Right hindlimb (tissue), 1 donor: ENCODE measurements around the gene C1RL.
"Not testable (repeated sequence)": the region's sequence is repeated elsewhere in the genome, so short reads cannot be mapped to it uniquely, and the experiment has no call there.

Experiments used
- DNase-seq: peaks from one replicate; pipeline ENCODE4 v3.0.0-alpha.2; 2018

Gene C1RL

DNA sequence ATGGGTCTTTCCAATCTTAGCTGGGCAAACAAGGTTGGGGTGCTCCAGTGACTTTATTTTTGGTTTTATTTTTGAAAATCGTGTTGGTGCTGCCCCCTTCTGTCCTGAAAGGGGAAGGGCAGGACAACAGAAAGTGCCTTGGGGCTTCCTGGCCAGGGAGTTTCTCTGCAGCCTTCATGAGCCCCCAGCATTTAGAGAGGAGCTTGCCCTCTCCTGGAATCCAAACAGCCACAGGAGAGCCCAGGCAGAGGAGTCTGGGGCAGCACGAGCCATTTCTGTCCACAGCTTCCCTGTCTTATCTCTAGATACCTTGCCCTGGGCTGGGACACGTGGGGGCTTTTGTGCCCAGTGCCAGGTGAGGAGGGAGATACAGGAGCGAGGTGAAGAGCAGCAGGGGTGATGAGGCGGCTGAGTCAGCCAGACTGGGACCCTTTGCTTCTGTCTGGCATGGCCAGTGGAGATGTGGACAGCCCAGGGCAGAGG lies 4.4 kb upstream of the C1RL start:
- DNase-seq = no peak

DNA sequence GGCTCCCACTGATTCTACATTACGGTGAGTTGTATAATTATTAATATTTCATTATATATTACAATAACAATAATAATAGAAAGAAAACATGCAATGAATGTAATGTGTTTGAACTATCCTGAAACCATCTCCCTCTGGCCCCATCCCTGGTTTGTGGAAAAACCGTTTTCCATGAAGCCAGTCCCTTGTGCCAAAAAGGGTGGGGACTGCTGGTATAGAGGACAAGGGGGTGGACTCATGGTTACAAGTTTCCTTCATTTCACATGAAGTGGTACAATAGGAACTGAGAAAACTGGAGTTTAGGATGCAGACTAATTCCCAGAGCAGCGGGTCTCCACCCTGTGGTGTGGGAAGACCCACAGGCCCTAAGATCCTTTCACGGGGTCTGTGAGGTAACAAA lies 3.0 kb upstream of the C1RL start:
- DNase-seq = peak; percentile 74

DNA sequence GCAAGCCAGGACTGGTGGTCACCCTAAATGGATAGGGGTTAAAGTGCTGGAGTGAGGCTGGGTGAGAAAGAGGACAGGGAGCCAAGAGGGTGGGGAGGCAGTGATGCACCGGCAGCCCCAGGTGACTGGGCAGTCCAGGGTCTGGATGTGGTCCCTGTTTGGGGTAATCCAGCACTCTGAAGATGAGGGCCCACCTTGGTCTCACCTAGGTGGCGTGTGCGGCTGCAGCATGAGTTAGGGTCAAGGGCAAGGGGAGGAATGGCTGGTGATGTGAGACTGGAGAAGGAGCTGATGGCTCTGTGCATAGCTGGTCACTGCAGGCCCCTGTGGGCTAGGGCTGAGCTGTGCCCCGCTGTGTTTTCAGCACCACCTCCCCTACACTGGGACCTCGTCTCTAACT lies 1.6 kb upstream of the C1RL start:
- no peak for DNase-seq

DNA sequence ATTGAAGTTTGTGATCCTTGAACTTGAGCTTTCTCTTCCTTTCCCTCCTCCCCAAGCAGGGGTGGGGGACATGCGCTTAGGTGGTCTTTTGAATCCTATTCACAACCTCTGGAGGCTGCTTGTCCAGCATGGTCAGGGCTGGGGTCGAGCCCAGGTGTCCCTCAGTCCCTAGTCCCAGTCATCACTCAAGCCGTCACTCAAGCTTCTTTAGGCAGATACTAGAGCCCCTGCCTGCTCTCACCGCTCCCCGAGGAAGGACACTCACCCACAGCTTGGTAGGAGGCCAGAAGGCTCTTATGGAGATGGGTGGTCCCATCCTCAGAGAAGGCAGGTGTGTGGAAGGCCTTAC lies 532 bp upstream of the C1RL start:
- no peak for DNase-seq

DNA sequence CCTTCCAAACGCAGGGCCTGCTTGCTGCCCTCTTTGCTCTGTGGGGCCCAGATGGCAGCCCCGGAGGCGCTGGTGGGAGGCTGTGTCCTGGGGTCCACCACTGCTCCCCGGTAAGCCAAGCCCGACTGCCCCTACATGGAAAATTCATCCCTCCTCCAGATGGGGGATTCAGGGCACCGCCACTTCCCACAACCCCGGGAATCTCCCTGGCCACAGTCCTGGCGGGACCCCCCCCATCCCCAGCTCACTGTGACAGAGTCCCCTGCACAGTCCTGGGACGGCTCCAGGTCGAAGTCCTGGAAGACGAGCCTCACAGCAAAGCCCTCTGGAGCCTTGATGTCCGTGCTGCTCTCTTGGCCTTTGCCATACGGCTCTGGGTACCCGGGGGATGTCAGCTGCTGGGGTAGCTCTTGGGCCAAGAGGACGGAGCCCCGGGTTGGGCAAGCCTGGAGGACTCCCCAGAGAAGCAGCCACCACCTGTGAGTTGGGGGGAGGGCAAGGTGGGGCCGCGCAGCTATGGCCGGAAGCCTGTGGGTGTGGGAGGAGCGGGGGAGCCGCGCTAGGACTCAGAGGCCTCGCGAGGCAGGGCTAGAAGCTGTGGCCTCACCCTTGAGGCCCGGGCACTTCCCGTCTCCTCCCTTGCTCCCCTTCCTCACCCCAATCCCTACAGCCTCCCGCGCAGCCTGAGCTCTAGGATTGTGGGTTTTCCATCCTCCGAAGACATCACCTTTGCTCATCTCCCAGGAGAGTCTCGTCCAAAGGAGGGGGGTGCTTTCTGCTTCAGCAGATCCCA lies 815 bp downstream of the C1RL start:
- DNase-seq = peak; percentile 81

DNA sequence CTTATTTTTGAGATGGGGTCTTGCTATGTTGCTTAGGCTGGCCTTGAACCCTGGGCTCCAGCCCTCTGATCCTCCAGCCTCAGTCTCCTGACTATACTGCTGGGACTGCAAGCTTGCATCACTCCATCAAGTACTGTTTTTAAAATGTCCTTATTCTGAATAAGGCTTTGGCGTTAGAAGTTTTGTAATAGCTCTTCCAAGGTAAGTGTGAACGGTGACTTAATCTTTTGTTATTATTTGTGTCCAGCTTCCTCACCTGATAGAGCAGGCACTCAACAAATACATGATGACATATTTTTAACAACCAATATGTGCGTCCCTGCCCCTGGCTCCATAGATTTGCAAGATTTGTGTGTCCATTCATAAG lies 1.4 kb downstream of the C1RL start:
- DNase-seq = no peak

DNA sequence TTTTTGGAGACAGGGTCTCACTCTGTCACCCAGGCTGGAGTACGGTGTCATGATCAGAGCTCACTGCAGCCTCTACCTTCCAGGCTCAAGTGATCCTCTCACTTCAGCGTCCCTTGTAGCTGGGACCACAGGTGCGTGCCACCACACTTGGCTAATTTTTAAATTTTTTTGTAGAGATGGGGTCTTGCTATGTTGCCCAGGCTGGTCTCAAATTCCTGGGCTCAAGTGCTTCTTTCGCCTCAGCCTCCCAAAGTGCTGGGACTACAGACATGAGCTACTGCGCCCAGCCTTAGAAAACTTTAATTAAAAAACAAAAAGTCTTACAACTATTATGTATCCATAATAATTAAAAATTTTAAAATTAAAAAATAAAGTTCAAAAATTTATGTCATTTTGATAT lies 1.8 kb downstream of the C1RL start:
- DNase-seq = not testable (repeated sequence)

DNA sequence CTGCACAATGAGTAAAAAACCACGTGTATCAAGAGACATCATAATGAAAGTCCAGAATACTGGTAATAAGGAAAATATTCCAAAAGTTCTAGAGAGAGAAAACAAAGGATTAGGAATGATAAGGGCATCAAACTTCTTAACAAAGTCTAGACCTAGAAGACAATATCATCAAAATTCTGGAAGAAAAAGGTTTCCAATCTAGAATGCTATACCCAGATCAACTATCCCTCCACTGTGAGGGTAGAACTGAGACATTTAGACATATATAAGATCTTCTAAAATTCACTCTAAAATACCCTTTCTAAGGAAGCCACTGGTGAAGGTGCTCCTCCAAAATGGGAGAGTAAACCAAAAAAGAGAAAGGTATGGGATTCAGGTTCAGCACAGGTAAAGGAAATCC lies 2.9 kb downstream of the C1RL start:
- no peak for DNase-seq

DNA sequence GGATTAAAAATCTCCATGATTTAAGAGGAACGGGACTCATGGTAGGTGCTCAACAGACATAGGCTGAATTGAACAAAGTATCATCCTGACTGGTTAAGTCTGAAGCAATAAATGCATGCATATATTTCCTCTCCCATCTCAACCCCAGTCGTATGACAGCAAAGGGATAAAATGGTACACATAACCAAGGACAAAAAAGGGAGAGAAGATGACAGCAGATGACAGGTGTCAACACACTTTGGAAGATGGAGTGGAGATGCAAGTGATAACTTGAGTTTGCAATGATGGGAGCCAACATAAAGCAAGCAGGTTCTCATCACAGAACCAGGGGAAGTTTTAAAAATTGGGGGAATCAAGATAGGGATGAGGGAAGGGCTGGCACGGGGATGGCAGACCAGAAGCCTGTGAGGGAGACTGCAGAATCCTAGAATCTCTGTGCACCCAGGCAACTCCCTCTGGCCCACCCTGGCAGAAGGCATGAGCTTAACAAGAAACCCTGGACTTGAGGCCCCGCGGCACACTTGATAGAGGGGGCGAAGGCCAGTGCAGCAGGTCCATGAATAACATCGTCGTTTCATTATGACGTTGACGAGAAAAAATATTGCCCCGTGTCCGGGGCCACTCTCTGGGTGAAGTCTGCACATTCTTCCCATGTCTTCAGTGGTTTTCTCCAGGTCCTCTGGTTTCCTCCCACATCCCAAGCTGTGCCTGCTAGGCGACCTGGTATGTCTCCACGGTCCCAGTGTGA lies 5.0 kb downstream of the C1RL start:
- no peak for DNase-seq

DNA sequence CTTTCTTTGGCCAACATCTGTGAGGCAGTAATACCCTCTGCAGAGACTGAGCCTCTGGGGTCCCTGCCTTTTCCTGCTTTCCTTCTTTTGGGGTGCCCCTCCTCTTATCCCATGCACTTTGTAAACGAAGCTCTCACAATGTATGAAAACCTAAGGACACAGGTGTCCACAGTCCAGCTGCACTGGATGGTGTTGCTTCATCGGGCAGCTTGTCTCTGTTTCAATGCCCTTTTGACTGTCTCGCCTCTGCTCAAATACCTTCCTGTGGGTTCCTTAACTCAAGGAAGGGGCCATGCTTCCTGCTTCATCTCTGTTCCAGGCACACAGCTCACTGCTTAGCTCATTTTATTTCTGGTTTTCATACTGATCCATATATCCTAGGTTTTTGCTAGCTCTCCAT lies 6.4 kb downstream of the C1RL start:
- no peak for DNase-seq

DNA sequence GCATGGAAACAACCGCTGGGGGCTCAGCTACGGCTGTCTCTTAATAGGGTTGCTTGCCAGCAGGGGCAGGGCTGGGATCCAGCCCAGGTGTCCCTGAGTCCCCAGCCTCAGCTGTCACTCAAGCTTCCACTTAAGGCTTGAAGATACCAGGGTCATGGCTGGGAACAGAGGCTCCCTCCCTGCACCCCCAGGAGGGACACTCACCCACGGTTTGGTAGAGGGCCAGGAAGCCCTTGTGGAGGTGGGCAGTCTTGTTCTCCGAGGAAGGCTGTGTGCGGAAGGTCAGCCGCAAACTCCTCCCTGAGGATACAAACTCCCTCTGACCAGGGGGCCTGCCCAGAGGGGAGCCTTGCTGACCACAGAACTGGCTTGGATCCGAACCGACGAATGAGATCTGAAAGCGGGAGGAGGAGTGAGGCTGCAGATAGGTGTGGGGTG lies 7.3 kb downstream of the C1RL start:
- DNase-seq = no peak

DNA sequence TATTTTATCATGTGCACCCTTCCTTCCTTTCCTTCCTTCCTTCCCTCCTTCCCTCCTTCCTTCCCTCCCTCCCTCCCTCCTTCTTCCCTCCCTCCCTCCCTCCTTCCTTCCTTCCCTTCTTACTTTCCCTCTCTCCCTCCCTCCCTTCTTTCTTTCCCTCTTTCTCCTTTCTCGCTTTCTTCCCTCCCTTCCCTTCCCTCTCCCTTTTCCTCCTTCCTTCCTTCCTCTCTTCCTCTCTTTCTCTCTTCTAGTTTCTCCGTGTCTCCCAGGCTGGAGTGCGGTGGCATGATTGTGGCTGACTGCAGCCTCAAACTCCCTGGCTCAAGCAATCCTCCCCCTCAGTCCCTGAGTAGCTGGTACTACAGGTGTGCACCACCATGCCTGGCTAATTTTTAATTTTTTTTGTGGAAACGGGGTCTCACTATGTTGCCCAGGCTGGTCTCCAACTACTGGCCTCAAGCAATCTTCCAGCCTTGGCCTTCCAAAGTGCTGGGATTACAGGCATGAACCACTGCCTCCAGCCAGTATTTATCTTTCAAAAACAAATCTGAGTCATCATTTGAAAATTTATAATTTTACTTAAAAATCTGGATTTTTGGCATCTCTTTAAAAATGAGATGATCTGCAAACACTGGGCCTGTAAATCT lies 7.8 kb downstream of the C1RL start:
- no peak for DNase-seq

DNA sequence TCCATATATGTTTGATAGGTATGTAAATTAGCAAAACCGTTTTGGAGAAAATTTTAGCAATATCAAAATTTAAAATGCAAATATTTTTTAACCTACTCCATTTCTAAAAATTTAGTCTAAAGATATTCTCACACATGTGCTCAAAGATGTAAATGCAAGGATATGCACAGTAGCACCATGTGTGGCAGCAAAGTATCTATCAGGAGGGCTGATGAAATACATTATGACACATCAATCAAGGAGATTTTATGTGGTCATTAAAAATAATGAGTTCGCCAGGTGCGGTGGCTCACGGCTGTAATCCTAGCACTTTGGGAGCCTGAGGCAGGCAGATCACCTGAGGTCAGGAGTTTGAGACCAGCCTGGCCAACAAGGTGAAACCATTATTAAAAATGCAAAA lies 8.8 kb downstream of the C1RL start:
- no peak for DNase-seq

DNA sequence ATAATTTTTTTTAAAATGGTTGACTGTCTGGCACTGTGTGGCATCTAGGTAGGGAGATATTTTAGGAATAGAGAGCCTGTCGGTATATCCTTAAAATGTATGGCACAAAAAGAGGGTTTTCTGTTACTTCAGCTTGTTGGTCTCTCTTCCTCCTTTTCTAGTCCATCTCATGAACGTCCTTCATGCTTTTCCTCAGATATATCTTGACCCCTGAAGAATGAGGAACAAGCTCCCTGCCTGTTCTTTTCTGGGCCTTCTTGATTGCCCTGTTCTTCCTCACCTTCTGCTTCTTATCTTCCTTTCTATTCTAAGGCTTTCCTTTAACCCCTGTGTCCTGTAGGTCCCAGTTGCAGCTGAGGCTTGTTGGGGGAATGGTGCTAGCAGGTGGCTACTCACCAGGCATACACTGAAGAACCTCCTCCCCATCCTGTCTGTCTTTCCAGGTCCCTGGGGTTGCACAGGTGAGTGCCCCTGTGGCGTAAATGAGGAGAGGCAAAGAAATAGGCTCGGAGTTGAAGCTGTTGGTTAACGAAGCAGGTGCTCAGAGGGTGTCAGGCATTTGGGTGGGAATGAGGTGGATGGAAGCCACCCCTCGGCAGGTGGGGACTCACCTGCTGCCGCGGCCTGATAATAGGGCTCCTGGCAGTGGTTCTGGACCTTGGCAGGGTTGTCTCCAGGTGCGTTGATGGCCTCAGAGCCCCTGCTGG lies 9.6 kb downstream of the C1RL start:
- no peak for DNase-seq

DNA sequence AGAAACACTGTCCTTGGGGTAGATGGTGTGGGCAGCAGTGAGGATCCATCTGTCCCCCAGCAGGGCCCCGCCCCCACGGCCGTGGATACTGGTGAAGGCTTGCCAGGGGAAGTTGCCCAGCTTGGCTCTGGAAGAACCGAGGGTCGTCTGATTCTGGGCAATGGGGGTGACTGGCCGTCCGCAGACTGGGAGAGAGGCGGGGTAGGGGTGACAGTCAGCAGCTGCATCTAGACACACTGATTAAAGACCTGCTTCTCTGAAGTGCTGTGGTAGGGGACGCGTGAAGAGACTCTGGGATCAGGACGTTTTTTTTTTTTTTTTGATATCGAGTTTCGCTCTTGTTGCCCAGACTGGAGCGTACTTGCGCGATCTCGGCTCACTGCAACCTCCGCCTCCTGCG lies 12.0 kb downstream of the C1RL start:
- no peak for DNase-seq

DNA sequence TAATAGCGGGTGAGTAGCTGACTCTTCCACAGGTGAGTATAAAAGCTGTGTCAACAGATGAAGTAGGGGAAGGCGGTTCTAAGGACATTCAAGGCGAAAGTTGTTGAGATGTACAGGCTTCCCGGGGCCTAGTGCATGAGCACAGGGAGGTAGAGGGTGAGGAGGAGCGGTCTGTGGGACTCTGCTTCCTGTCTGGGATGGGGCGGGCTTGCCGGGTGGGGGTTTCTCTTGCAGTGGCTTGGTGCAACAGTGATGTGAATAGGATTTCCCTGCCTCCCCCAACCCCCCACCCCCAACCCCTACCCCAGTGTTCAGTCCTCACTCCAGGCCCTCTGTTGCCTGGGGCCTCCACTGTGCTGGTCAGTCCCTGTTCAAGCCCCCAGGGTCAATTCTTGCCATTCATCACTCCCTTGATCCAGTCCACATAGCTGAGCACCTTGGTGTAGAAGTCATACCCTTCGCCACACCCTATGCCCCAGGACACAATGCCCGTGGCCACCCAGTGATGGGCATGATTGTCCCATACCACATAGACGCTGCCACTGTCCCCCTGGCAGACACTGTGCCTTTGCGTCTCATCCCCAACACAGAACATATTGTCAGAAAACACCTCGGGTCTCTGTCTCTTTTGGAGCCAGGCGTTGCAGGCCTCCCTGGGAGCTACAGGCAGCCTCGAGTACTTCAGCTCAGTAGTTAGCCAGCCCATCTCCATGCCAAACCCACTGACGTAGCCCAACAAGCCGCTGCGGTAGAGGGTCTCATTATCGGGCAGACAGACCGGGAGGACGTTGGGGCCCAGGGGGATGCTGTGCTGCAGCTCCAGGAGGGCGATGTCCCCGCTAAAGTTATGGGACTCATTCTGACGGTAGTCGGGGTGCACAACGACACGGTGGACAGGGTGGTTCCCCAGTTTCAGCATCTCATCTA lies 12.7 kb downstream of the C1RL start:
- no peak for DNase-seq

DNA sequence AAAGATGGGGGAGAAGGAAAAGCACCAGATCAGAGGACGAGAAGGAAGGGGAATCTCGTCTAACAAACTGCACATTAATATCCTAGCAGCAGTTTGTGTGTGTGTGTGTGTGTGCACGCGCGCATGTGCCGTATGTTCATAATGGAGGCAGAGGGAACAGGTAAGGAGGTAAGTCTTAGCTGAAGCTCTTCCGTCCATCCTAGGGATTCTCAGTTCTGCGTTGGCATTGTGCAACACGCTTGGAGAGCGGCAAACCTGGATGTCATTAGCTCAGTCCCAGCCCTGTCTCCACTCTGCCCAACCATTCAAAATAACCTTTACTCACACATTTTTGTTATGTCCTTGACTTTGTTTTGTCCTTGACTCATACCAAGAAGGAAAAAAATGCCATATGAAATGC lies 15.1 kb downstream of the C1RL start:
- no peak for DNase-seq

DNA sequence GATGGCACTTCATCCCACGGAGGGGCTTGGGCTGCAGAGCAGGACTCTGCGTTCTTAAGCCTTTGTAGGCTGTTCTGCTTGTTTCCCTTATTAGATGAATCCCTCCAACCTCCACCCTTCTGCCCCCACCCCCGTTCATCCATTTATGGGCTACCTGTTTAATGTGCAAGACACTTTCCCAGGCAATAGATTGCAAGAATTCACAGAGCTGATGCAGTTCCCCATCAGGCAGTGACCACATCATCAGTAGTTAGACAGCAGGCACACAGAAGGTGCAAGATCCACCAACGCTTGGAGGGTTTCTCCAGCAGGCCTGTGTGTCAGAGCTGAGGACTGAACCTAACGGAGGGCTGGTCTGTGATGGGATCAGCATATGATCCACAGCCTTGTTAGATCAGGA lies 15.5 kb downstream of the C1RL start:
- DNase-seq = no peak

DNA sequence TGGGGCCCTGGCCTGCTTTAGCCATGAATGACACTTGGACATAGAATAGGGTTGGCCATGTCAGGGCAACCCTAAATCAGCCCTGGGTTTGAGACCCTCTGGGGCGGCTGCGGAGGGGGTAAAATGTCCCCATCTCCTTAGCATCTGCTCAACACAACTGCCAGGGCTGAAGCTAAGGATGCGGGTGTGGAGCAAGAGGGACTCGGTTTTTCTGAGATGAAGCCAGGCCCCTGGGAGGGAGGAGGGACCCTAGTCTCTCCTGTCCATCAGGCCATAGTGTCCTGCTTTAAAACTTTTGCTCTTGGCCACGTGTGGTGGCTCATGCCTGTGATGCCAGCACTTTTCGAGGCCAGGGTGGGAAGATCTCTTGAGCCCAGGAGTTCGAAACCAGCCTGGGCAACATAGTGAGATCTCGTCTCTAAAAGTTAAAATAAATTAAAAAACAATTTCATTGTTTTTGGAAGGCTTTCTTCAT lies 16.0 kb downstream of the C1RL start:
- no peak for DNase-seq

DNA sequence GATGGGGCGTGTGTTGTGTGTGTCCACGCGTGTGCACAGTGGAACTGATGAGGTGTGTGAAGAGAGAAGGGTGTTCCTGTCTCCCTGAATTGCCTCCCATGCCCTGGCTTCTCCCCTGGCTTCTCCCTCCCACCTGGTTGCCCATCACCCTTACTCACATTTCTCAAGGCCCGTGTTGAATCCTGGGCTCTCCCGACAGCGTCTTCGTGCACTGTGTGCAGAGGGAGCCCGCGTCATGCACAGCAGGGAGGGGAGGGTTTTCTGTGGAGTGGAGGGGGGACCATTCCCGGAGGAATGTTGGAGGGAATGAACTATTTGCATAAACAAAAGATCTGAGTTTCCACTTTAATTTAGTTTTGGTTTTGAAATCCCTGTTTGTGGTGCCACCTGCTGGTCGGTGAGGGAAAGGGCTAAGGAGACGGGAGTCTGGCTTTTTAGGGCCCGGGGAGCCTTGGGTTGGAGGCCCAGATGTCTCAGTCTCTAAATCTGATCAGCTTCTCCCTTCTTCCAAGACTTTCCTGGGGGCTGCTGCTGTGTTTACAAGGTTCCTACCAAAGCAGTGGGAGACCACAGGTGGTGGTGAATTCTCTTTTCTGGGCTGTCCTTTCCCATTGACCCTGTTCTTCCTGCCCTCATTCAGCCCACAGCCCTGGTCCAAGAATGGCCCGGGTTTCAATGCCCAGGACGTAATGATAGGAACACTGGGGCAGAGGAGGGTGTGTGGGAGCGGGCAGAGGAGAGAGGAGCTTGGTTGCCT lies 16.6 kb downstream of the C1RL start, which contains the start of gene C1R:
TSS of gene C1R (minus strand) at position 217 of the 757 bp plus-strand sequence. CDS start at position 160, 57 bp downstream.
- peak; percentile 85 for DNase-seq

DNA sequence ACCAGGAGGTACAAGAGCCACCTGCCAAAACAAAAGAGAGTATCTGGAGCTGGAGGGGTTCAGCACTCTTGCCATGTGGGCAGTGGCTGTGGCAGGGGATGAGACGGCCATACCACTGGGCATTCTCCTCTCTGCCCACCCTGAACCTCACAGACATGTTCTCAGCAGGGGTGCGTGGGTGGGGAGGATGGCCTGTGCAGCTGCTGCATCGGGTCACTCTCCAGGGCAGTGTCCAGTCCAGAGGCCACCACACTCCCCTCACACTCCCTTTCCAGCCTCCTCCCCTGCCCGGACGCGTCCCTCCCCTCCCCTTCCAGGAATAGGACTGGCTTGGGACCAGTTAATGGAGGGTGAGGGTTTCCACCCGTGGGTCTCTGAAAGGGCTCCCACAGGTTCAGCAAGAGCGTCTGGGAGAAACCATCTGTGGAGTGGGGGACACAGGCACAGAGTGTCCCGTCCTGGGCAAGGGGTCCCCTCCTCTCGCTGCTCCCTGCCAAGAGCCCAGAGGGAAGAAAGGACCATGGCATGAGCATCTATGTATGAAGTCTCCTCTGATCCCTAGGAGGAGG lies 17.3 kb downstream of the C1RL start:
- peak; percentile 63 for DNase-seq
